ENCODE measurements around the gene NME9.
A peak's percentile ranks its signal among the peaks of the same experiment; 100 is the strongest.
"Not testable (repeated sequence)": the region's sequence is repeated elsewhere in the genome, so short reads cannot be mapped to it uniquely, and the experiment has no call there.

NME9 gene

DNA sequence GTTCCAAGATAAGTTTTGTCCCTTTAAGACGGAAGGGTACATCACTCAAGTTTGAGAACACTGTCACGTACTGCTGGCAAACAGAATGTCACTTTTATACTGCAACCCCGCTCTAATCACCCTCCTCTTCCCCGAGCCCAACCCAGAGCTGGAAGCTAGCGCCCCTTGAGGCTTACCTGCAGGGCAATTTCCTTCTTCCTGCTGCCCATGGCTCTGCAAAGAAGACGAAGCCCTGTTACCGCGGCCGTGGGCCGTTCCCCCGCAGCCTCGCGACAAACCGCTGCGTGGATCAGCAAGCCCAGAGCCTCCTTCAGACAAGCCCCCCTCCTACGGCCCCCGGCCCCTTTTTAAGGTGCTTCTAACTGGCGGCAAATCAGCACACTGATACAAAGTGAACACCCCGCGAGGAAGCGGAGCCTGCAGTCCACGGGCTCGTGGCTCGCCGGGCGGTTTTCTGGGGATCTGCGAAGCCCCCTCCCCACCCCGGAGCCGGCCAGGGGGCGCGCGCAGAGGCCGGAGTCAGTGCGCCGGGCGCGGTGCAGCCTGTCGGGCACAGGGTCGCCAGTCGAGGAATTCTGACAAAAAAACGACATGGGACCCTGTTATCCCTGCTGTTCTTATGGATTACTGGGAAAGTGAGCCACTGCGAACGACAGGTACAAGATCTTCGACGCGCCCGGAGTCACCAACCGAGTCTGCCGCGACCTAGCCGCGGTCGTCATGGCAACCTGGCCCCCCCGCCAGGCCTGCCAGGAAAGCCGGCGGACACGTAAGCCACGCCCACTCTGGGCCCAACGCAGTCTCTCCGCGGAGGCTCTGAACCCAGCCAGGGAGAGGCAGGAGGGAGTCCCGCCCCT, at the start of gene NME9:
Gene NME9 (minus strand): TSS at position 725 of the 857 bp plus-strand sequence. CDS start 516 bp downstream, at position 209.
- peak; percentile 97 for DNase-seq

DNA sequence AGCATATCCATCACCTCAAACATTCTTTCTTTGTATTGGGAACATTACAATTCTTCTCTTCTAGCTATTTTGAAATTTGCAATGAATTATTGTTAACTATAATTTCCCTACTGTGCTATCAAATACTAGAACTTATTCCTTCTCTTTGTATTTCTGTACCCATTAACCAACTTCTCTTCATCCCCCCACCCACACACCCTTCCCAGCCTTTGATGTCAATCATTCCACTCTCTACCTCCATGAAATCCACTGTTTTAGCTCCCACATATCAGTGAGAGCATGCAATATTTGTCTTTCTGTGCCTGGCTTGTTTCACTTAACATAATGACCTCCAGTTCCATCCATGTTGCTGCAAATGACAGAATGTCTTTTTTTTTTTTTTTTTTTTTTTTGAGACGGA, 49.3 kb upstream of the NME9 start:
- no peak for DNase-seq

- DNase-seq = no peak
Measured at GRCh38 chr3:138378331-138378730, 48.7 kb upstream of the NME9 start.

- no peak for DNase-seq
Measured at GRCh38 chr3:138377804-138378203, 48.2 kb upstream of the NME9 start.

GRCh38 chr3:138377212-138377611, 47.6 kb upstream of the NME9 start:
- DNase-seq = not testable (repeated sequence)

DNA sequence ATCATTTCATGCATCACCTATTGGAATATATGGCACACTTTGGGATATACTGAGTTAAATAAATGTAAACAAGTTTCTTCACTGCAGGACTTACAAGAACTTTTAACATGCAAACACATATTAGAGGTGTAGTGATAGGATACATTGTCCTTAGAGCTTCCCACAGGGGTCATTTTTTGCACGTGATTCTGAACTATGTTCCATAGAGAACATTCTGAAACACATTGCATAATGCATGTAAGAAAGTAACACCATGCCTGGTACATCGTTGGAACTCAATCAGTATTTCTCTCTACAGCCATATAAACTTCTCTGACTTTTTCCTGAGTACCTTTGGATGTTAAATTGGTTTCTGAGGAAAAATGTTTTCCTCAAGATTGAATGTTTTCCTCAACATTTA, 47.0 kb upstream of the NME9 start:
- no peak for DNase-seq

GRCh38 chr3:138375447-138375846, 45.8 kb upstream of the NME9 start:
- no peak for DNase-seq

DNA sequence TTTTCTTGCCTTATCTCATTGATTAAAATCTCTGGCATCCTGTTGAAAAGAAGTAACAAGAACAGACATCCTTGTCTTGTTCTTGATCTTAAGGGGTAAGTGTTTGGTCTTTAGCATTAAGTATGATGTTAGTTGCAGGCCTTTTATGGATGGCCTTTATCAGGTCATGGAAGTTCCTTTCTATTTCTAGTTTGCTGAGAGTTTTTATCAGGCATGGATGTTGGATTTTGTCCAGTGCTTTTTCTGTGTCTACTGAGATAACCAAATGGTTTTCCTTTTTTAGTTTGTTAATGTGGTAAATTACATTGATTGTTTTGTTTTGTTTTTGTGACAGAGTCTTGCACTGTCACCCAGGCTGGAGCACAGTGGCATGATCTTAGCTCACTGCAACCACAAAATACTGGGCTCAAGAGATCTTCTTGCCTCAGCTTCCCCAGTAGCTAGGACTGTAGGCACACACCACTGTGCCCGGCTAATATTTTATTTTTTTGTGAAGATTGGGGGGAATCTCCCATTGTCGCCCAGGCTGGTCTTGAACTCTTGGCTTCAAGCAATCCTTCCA, 45.0 kb upstream of the NME9 start:
- DNase-seq = peak; percentile 58

GRCh38 chr3:138373736-138374094, 44.1 kb upstream of the NME9 start:
- DNase-seq = no peak

DNA sequence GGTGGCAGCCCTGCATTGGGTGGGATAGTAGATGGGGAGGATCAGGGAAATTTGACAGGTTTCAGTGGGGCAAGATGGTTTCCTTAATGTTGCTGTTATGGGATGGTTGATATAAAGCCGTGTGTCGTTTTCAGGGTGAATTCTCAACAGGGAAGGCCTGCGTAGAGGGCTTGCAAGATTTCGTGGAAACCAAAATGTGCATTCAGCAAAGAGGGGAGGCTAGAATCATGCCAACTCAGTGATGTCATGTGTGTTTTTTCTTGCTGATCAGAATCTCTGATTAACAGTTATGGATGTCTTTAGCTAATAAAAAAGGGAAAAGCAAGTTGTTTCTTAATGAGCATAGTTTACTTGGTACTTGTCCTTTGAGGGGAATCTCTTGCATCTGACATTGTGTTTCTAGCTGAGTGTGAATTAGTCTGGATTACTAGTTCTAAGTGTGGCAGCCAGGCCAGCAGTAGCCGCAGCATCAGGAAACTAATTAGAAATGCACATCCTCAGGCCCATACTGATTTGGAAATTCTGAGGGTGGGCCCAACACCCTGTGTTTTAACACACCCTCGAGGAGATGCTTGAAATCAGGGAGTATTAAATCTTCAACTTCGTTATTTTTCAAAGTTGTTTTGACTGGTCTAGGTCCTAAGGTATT, 43.6 kb upstream of the NME9 start:
- no peak for DNase-seq

GRCh38 chr3:138371070-138371965, 41.7 kb upstream of the NME9 start:
- DNase-seq = peak; percentile 60

DNA sequence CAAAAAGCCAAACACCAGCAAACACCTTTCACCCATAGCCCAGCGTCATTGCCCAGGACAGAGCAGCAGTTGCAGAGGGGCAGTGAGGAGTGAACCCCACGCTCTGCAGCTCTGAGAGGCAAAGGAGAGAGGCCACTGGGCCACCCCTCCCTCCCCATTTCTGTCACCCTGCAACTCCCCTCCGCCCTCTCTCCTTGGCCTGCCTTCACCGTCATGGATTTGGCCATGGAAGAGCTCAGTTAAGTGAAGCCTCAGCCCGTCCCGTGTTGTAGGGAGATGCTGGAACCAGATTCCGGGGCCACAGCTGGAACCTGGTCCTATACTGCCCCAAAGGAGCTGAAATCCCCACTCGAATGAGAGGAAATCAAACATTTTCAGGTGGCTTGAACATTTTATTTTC, 40.7 kb upstream of the NME9 start:
- DNase-seq = no peak

- DNase-seq = no peak
Measured at GRCh38 chr3:138369151-138369900, 39.7 kb upstream of the NME9 start.

- peak; percentile 55 for DNase-seq
Measured at GRCh38 chr3:138367911-138368310, 38.3 kb upstream of the NME9 start.

DNA sequence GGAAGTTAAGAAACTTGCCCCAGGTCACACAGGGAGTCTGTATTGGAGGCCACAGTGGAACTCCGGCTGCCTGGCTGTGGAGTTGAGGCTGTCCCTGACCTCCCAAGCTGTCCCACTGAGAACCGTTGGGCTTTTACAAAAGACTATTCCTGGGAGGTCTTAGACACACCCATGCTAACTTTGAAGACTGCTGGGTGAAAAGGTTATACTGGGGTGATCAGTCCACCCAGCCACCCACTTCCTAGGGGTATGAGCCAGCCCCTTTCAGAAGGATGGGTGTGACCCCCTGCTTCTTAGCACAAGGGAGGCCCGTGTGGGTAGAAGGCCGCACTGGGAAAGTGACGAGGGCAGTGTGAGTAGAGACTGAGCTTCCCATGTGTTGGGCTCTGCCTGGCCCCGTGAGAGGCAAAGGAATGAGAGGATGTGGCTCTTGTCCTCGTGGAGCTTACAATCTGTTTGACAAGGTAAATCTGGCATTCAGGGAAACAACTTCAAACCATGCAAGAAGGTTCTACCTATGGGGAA, 37.7 kb upstream of the NME9 start:
- DNase-seq = no peak

GRCh38 chr3:138366006-138366759, 36.5 kb upstream of the NME9 start:
- no peak for DNase-seq

- DNase-seq = no peak
Measured at GRCh38 chr3:138365253-138365555, 35.6 kb upstream of the NME9 start.

DNA sequence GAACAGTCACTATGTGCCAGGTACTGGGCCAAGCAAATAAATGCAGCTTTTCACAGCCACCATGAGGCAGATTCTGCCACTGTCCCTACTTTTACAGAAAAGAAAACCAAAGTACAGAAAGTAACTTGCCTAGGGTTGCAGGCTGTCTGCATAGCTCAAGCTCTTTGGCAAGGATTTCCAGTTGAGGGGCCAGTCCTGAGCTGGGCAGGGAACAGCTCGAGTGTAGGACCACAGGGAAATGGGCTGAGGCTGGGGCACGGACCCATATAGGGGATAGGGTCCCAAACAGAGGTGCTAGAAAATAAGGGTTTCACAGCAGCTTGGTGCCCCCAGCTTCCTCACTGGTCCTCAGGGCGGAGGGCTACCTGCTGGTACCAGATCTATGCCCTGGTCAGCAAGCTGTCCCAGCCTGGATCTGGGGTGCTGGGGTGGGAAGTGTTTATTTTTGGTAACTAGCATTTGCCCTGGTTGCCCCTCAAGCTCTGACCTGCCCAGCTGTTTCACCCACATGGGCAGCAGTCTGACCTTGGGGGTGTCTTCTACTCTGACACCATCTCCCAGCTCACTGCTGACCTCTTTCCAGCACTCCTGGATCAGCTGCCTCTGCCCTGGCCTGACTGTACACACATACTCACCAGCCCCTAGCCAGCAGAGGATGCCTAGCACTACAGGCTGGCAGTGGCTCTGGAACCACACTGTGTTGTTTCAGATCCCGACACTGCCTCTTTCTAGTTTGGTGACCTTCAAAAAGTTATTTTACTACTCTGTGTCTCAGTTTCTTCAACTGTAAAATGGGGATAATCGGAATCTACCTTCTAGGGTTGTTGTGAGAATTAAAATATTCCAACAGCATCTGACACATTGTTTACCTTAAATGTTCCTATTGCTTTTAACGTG, 35.0 kb upstream of the NME9 start:
- no peak for DNase-seq

DNA sequence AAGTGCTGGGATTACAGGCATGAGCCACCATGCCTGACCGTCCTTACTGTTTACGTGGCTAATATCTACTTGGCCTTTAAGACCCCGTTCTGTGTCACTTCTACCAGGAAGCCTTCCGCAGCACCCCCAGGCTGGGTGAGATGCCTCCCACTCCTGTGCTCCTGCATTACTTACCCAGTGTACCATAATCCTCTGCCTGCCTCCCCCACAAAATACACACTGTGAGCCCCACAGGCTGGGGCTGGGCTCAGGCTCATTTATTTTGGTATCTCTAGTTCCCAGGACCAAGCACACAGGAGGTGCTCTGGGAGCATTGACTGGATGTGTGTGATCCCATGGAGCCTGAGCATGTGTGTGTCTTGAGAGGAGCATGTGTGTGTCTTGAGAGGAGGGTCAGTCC, 33.7 kb upstream of the NME9 start:
- DNase-seq = no peak

DNA sequence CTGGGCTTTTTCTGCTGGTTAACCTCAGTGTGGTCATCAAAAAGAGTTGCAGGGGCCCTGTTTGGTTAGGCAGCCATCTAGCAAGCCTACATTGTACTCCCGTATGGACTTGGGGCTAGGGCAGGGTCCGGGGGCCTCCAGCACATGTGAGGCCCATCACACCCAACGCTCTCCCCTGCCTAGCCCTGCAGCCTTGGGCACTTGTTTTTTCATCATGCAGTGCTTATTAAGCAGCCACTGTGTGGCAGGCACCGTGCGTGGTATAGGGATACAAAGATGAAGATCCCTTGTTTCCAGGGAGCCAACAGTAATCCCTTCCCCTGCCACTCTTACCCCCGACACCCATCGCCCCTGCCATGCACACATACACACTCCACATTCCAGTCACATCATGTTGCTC, 32.9 kb upstream of the NME9 start:
- no peak for DNase-seq

Data from hematopoietic multipotent progenitor cell treated with erythropoietin and hydrocortisone succinate and interleukin-3 and kit ligand, for 4 days (in vitro differentiated cells).